CD4-positive, alpha-beta T cell treated with Interleukin-6 at 100 ng/mL for 8 hours (primary cell): ENCODE measurements around the gene SLC4A5.
A peak's percentile ranks its signal among the peaks of the same experiment; 100 is the strongest.

Experiments
- DNase-seq: peaks from one replicate; pipeline ENCODE4 v3.0.0-alpha.2; 2020; ENCODE audit warnings: mixed read lengths, low spot score

The SLC4A5 gene

DNA sequence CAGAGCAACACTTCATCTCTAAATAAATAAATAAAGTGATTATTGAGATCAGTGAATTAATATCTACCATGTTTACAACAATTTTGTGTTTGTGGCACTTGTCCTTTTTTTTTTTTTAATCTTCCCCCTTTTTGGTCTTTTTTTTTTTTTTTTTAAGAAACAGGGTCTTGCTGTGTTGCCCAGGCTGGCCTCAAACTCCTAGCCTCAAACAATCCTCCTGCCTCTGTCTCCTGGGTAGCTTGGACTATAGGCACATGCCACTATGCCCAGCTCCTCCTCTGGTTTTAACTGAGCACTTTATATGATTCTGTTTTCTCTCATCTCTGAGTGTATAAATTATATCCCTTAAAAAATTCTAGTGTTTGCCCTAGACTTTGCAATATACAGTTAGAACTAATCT is 30.3 kb downstream of the SLC4A5 start:
- DNase-seq, result no peak

DNA sequence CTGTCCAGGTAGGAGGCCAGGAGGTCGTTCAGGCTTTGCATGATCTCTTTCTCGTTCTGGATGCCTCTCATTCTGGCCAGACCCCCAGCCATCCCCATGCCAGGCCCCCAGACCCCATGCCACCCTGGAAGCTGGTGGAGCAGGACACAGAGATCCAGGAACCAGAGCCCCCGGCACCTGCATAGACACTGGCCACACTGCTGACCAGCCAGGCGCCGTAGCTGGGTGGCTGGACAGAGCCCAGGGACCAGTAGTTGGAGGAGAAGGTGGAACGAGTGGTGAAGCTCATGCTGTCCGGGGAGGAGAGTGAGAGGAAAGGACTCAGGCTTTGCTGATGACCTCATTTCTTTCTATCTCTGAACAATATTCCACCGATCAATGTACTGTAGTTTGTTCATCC is 35.5 kb downstream of the SLC4A5 start:
- DNase-seq, result no peak

DNA sequence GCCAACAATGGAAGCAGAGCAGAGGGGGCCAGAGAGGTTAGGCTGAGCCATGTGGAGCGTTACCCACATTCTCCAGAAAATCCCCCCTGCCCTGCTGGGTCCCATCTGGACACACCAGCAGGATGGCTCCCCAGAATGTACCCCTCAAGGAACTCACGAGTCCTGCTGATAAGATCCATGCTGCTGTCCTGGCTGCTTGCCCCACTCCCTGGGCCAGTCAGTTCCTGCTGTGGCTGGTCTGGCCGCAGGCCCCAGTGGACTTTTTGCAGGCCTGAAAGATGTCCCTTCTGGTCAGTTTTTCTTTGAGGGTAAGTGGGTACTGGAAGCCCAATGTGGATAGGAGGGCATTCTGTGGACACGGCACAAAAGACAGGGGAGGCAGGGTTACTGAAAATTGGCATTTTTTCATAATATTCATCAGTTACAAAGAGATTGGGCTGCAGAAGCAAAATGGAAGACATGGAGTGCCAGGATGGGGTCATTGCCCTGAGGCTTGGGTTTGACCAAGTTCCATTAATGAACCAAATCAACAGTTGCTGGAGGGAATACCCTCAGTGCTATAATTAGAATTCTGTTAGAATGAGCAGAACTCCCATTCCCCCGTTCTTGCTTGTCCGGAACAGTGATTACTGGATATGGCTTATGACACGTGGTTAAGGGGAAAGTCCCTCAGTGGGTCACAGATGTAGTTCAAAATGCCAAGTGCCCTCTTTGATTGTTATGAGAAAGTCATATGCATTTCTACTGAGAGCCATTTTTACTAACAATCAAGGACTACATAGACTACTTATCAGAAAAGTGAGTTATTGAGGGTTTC is 38.7 kb downstream of the SLC4A5 start:
- DNase-seq, result no peak

DNA sequence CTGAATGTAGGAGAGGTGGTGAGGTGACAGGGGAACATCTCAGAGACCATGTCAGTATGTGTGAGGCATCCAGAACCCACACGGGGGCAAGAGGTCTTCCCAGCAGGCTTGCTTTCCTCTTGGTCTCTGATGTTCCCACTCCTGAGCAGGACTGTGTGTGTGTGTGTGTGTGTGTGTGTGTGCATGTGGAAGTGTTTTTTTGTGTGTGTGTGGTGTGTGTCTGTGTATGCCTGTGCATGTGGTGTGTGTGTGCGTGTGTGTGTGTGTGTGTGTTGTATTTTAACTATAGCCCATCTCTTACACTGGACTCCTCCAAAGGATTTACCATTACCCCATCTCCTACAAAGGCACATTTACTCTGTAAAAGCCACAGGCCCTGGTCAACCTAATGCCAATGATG is 40.4 kb downstream of the SLC4A5 start:
- no peak for DNase-seq

DNA sequence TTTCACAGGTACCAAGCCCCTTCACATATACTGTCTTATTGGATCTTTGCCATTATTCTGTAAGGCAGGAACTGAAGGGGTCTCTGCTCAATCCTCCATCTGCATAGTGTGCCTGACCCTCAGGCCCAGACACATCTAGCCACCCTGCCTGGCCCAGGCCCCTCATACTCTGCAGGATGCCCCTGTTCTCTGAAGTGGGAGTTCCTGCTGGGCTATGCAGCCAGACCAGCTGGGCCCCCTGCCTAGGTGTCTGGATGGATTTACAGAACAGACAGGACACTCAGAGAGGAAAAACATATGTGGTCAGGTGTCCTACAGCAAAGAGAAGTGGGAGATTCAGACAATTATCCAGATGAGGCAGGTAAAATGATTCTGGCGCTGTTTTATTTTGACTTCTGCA is 42.0 kb downstream of the SLC4A5 start:
- no peak for DNase-seq

DNA sequence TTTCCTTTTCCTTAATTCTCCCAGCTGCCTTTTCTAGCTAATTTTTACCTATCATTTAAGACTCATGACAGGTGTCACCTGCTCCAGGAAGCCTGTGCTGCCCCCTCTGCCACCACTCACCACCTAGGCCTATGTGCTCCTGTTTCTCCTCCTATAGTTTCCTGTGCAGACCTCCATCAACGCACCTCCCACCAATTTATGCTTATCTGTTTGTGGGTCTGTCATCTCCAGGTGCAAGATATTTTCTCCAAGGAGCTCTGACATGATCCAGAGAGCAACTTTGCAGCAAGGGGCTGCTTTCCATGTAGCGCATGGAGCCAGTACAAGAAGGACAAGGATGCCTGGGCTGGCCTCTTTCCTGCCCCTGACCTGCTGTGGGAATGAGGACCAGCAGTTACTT is 42.7 kb downstream of the SLC4A5 start:
- no peak for DNase-seq

DNA sequence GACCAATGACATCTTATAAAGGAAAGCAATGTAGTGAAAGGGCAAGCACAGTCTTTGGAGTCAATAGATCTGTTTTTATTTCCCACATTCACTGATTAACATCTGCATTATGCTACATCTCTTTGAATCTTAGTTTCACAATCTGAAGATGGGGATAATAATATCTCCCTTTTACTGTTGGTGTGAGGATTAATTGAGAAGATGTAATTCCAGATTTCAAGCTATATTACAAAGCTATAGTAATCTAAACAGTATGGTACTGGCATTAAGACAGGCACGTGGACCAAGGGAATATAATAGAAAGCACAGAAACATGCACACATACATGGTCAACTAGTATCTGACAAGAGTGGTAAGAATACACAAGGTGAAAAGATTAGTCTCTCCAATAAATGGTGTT is 45.3 kb downstream of the SLC4A5 start:
- DNase-seq, result no peak

DNA sequence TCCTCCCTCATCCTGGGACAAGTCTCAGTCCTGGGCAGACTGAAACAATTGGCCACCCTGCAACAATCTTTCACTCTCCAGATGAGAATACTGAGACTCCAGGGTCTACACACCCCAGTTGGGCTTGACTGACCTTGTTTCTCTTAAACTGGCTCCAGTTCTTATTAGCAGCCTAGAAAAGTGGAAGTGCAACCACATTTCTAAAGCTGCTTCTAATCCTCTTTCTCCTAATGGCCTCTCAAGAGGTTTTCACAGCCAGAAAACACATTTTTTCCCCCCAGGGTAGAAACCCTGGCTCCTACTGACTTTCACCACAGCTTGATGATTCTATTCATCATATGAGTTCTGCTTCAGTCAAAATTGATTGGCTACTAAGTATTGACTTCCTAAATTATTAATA is 45.8 kb downstream of the SLC4A5 start:
- no peak for DNase-seq

DNA sequence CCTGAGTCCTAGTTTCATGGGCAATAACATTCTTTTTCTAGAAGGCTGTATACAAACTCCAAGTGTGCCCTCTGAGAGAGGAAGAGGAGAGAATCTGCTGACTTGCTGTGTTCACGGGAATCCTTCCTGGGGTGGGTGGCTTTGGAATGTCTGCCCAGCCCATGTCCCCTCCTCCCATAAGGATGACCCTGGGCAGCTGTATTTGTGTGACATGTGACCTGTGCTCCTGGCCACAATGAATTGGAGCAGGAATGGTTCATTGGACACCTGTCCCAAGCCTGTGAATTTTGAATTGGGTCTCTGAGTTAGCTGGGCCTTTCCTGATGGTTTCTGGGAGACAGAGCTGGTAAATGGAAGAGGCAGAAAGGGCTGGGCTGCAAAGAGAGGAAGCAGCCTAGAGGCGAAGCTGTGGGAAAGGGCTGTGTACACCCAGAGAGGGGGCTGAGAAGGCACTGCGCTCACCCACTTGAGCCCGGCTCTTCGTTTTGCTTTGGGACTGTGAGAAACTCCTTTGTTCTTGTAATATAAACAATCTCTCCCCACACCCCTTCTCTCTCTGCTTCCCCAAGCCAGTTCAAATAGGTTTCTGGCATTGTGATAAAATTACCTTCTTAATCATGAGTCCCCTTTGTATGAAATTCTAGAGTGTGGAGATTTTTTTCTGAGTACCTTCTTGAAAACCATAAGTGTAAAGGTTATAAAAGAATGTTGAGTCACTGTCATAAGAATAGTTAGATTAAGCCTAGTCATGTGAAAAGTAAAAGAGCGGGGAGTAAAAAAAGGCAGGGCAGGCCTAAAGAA is 49.8 kb downstream of the SLC4A5 start:
- no peak for DNase-seq

DNA sequence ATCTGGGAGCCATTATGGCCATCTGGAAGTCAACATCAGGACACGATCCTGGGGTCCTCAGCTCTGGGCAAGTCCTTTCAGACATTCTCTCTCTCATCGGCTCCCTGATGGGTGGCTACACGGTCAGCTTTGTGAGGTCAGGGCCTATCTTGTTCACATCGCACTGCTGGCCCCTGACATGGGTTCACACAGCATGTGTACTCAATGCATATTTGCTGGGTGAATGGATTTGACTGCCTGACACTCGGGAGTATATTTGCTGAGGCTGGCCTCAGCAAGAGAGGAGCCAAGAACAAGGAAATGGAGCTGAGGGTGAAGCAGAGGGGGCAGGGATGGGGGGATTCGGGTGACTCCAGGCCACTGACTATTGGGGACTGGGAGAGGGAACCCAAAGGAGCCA is 50.5 kb downstream of the SLC4A5 start:
- no peak for DNase-seq

DNA sequence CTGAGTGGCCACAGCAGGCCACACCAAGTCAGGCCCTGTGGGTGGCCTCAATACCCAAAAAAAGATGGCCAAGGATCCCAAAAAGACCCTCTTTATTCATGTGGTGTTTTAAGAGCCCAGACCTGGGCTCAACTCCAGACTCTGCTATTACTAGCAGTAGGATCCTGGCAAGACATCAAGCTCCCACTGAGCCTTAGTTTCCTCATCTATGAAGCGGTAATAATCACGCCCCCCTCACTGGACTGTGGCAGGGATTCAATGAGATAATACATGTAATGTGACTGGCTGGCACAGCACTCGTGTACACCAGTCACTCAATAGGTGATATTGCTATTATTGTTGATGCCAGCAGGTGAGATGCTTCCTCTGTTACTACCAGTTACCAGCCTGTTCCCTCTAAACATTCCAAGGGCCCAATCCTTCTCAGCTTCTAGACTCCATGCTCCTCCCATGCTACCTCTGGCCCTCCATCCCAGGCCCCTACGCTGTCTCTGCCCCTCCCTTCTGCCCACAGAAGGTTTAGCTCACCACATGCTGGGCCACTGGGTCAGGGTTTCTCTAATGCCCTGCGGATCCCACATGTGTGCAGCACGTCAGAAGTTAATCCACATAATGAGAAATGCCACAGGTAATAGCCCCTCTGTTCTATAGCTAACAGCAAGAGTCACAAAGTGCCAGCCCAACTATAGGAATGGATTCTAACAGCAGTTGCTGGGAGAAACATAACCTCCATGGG is 51.2 kb downstream of the SLC4A5 start:
- DNase-seq, result no peak

DNA sequence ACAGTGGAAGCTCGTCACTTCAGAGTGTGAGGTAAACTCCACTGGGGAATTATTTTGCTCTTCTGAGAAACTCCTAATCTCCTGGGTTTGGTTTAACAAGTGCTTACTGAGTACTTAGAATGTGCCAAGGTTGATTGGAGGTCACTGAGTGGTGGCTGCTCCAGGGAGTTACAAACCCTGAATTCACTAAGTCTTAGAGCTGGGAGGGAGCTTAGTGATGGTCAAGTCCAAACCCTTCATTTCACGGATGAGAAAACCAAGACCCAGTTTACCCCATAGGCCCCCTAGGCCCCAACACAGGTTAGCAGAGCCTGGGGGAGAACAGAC is 52.0 kb downstream of the SLC4A5 start:
- no peak for DNase-seq

DNA sequence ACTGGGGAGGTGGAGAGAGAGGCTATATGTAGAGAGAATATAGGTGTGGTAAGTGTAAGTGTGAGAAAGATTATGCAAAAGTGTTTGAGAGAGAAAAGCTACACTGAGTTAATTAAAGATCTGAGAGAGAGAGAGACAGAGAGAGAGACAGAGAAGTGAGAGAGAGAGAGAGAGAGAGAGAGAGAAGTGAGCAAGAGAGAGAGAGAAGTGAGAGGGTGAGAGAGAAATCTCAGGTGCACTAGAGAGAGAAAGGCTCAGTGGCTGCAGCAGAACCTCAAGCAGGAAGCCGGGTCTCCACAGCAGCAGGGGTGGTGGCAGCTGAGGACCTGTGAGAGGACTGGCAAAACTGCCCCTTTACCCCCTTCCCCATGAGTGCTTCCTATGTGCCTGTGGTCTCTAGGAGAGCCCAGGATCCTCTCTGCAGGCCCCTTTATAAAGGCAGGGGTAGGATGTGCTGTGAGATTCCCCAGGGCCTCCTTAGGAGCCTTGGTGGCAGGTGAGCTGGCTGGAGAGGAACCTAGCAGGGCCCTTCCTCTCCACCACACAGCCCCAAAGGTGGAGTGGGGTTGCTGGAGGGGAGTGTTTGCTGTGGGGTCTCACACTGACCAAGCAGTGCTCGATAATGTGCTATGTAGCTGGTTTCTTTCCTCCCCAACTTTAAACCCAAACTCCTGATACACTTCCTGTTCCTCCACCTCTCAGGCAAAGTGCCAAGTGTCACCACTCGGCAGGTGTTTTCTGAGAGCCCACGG is 52.6 kb downstream of the SLC4A5 start:
- DNase-seq, result peak; percentile 67

DNA sequence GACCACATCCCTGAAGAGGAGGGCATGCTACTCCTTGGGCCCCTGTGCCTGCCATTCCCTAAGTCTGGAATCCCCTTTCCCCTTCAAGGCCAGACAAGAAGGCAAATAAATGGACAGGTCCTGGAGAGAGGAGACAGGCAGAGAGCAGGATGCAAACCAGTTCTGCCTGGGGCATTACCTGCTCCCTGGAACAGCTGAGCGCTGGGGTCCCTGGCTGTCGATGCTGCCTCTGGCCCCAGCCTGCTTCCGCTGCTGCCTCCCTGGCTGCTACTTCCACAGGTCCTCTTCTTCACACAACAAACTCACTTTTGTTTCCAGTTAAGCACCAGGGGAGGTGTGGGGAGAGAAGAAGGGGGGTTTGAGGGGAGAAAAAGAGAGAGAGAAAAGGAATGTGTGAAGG is 53.1 kb downstream of the SLC4A5 start:
- no peak for DNase-seq

DNA sequence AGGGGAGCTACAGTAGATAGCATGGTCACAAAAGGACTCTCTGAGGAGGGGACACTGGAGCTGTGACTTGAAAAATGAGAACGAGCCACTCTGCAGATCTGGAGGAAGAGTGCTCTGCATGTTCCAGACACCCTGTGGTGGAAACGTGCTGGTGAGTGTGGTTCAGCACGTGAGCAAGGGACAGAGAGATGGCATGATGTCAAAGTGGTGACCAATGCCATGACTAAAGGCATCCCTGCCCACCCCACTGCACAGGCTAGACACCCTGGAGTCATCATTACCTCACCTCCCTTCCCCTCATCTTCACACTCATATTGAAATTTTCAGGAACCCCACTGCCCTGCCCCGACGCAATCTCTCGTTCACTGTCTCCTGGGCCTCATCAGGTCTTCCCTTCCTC is 56.5 kb downstream of the SLC4A5 start:
- DNase-seq, result no peak

DNA sequence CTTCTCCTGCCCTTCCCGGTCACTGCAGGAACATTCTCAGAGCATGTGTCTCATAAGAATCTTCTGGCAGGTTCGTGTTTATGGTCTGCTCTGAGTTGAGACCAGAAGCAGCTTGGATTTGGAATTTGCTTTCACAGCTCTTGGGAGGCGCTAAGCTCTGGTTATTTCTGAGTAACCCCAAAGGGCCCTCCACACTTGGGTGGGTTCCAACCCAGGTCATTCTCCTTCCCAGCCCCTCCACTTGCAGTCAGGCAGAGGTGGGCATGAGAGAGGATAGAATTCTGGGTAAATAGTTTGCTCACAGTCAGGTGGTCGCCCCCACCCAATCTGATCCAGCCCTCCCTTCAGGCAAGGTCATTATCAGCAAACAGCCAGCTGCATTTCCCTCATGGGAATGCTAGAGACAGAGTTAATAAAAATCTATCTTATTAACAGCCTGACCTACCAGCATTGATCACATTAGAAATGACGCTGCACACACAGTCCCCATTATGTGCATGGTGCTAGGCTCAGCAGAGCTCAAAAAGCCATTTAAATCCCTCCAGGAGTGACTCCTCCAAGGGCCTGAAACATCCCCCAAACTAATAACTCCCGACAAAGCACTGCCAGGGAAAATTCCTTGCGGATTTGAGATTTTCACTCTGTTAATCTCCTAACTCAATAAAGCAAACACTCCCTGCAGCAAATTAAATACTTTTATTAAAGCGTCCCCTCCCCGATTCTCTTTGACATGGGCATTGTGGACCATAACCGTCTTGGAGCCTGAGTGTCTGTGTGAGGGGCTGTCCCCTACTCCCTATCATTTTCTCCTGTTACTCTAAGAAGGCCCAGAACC is 61.9 kb downstream of the SLC4A5 start:
- no peak for DNase-seq

DNA sequence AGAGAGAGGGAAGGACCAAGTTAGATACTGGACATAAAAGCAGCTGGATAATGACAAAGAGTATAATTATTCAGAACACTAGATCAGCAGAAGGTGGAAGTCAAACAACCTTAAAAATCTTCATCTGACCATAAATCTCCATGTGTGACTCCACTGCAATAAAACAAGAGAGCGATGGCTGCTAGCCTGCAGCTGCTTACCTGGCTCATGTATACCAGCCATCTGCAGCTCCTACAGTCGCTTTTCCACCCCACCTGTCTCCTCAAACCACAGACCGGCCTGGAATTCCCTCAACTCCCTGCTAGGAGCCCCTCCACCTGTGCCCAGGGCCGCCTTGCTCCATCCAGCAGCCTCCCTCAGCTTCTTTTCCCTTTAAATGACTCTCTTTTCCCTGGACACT is 64.5 kb downstream of the SLC4A5 start:
- no peak for DNase-seq

DNA sequence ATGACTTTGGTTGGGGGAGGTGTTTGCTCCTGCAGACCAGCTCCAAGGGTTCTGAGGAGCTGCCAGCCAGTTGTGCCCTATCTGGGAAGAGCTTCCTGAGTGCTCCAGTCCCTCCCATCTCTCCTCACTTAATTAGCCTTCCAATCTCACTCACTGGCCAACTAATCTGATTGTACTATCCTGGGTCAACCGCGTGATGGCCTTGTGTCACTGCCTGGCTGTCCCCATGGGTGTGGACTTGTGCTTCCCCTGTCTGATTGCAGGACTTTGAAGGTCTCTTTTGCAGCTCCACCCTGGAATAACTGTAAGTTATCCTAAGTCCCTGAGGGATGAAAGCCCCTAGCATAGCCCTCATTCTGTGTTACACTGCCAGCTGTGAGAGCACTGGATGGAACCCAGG is 65.0 kb downstream of the SLC4A5 start:
- no peak for DNase-seq

DNA sequence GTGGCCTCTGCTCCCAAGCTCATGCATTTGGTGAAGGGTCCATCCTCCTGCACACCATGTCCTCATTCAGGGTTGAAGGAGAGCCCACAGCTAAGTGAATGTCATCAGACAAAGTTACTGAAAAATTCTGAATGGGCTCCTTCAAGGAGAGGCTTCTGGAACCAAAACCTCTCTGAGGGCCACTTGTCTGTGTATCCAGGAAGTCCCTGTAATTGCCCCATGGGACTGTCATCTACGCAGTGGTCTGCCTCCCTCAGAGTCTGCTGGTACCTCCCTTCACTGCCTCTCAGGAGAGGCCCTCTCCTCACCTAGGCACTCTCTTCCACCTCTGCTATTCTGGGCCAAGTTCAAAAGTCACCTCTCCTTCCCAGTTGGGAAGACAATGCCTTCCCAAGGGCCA is 68.0 kb downstream of the SLC4A5 start:
- DNase-seq, result no peak

DNA sequence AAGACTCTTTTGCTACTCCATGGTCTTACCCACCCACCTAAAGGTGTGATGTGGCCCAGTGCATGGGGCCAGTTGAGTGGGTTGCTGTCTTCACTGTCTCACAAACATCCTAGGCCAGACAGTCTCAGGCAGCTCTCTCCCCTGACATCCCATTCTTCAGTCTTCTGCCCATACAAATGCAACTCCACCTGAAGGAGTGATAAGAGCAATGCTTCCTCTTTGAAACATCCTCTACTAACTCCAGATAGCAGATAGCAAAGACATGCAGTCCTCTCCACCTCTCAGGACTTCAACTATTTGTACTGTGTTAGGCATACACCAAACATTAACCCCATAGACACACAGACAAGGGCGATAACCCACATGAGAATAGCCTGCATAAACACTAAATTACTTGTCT is 73.5 kb downstream of the SLC4A5 start:
- DNase-seq, result no peak

DNA sequence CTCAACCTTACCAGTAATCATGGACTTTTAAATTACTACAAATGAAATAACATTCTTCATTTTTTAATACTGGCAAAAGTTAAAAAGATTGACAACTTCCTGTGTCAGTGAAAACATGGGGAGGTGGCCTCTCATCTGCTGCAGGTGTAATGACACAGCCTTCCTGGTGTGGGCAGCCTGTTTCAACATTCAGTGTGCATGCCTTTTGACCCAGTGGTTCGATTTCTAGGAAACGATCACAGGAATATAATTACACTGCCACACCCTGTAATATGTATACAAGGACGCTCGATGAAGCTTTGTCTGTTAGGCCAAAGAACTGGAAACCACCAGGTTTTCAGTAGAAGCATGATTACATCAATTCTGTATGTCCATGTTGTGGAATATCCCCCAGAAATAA is 76.1 kb downstream of the SLC4A5 start:
- peak; percentile 74 for DNase-seq
